ENCODE measurements around the gene GPC6.
A peak's percentile ranks its signal among the peaks of the same experiment; 100 is the strongest.

GPC6 gene

GRCh38 chr13:93386116-93386515, 159.5 kb downstream of the GPC6 start:
- no peak for DNase-seq

DNA sequence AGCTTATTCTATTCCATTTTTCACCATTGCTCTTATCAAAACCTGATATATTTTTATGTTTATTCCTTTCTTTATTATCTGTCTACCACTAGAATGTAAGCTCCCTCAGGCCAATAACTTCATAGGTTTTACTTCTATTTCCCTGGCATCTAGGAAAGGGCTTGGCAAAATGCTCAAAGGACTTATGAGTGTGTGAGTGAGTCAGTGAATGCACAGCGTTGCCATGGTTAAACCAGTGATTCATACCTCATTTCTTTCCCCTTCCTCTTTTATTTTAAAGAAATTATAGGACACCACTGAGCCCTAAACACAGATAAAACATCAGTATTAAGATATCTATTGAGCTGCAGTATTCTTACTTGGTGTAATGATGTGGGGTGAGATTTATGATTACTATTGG, 162.1 kb downstream of the GPC6 start:
- no peak for DNase-seq

- DNase-seq: no peak
Observed at GRCh38 chr13:93397619-93398018, 171.0 kb downstream of the GPC6 start.

DNA sequence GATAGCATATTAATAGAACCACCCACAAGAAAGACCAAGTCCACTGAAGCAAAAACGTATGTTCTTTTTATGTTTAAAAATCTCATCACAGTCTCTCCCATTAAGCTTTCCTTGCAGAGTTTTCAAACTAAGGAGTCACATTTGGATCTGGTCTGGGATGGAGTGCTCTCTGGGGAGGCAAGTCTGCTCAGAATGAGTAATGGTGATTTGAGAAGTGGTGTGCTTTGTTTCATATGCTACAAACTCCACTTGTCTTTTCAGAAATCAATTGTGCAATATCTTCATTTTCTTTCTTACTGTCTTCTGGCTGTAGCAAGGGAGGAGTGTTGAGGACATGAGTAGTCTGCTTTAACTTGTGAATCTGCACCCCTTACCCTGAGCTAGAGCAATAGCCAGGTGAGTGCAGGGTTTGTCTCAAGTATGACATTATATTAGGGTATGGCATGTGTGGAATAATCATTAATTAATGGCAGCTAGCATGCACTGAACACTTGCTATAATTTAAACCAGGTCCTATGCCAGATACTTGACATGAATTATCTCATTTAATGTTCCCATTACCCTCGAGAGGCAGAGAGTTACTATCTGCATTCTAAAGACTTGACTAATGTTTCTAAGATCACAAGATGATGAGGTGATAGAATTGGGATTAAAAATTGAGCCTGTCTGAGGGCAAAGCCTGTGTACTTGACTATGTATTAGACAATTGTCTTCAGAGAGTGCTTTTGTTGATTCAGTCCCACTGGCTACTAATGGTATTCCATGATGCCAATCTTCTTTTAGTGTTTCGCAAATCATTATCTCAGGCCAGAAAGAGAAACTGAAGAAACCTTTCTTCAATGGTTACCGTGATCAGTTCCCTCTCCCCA, 171.8 kb downstream of the GPC6 start:
- DNase-seq: no peak

DNA sequence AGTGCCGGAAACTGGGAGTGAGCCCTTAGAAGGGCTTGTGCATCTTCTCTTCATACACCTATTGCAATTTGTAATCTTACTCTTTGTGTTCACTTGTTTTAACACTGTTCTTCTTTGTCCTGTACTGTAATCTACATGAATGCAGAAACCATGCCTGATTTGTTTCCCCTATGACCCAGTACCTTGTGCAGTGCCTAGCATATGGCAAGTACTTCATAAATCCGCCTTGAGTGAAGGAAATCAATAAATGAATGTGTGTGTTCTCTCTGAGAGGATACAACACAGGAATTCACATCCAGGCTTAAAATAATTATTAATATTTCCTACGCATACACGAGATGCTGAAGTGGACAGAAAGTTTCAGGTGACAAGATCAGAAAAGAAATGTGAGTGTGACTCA, 172.6 kb downstream of the GPC6 start:
- DNase-seq: no peak

- no peak for DNase-seq
Observed at GRCh38 chr13:93406136-93406535, 179.5 kb downstream of the GPC6 start.

- DNase-seq: no peak
Observed at GRCh38 chr13:93407551-93407950, 180.9 kb downstream of the GPC6 start.

- DNase-seq: no peak
Observed at GRCh38 chr13:93409001-93409400, 182.4 kb downstream of the GPC6 start.

DNA sequence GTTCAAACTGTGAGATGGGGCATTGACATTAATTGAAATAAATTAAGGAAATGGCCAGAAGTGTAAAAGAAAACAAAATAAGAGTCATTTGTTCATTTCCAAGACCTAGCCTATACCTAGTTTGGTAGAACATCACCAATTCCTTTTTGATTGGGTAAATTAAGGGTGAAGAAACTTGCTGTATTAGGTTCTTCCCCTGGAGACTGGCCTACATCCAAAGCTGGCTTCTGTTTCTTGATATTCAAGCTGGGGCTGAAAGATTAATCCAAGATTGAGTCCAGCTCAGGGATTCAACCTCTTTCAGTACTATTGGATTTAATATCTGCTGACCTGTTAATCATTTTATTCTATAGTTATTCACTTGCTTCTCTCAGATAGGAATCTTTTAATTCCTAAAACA, 183.2 kb downstream of the GPC6 start:
- DNase-seq: no peak

DNA sequence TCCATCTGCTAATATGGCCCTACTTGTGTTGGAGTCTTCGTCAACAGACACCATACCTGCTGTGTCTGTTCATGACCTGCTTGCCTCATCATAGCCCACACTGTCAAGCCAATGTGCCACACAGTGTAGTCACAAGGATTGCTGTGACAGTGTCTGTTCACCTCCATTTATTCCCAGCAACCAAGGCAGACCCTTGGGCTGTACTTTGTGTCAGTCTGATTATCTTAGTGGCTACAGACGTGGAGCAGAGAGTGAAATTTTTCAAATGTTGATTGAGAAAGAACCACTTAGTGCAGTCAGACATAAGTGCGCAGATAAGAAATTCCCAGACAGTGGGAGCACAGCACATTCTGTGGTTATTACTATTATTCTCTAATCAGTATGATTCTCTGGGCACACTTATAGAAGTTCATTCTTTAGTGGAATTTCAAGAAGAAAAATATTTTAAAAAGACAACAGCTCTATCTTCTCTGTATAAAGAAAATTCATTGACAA, 184.6 kb downstream of the GPC6 start:
- DNase-seq: no peak

- DNase-seq: peak; percentile 28
Observed at GRCh38 chr13:93412676-93413075, 186.1 kb downstream of the GPC6 start.

DNA sequence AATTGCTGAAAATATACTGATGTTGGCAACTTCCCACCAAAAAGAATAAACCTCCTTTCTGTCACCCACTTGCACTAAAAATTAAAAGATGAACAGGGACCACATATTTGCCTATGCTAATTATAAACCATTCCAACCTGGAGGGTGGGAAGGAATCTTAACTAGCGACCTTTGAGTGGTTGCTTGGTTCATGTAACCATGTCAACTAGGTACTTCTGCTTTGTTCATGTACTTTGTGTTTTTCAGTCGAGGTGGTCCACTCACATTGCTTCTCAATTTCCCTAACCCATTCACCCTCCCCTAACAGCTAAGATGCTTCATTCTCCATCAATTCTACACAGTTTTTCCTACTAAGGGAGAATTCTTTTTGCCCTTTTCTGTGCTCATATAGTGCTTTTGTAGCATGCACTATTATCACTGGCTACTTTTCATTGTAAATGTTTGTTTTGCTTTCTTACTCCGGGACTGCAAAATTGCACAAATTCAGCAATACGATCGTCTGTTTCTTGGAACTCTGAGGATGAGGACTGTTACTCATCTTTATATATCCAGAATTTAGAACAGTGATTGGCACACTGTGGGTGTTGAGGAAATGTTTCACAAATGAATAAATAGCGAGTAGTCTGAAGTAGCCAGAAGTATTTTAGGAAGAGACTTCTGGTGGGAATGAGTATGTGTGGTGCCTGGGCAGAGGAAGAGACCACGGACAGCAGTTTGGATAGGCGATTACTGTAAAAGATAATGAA, 187.5 kb downstream of the GPC6 start:
- no peak for DNase-seq

GRCh38 chr13:93416736-93417355, 190.2 kb downstream of the GPC6 start:
- DNase-seq: no peak

DNA sequence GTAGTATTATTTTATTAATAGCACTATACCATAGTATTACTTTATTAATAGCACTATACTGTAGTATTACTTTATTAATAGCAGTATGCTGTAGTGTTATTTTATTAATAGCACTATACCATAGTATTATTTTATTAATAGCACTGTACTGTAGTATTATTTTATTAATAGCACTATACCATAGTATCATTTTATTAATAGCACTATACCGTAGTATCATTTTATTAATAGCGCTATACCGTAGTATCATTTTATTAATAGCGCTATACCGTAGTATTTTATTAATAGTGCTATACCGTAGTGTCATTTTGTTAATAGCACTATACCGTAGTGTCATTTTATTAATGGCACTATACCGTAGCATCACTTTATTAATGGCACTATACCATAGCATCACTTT, 191.8 kb downstream of the GPC6 start:
- DNase-seq: no peak

GRCh38 chr13:93420206-93420605, 193.6 kb downstream of the GPC6 start:
- DNase-seq: no peak

GRCh38 chr13:93420887-93421286, 194.3 kb downstream of the GPC6 start:
- no peak for DNase-seq

- DNase-seq: no peak
Observed at GRCh38 chr13:93422980-93423543, 196.5 kb downstream of the GPC6 start.

GRCh38 chr13:93425411-93425810, 198.8 kb downstream of the GPC6 start:
- no peak for DNase-seq

GRCh38 chr13:93430381-93430780, 203.8 kb downstream of the GPC6 start:
- DNase-seq: no peak

DNA sequence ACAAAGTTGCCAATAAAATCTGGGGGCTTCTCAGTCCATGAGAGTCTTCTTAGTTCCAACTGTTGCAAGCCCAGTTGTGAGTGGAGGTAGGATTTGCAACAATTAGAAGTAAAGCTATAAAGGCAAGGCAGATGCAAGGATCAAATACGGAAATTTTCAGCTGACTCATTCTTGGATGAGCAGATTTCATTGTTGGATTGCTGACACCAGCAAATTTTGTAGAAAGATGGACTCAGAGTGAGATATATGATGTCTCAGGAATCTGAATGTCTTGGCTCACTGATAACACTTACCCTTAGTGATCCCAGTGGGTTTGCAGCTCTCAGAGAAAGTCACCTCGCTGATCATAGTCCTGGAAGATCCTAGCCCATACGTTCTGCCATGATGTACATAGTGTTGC, 209.0 kb downstream of the GPC6 start:
- no peak for DNase-seq

DNA sequence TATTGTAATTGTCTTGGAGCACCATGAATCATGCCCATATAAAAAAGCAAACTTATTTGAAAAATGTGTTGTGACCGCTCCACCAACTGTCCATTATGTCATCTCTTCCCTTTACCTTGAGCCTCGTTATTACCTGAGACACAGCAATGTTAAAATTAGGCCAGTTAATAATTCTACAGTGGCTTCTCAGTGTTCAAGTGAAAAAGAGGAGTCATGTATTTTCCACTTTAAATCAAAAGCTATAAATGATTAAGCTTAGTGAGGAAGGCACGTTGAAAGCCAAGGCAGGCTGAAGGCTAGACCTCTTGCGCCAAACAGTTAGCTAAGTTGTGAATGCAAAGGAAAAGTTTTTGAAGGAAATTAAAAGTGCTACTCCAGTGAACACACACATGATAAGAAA, 210.5 kb downstream of the GPC6 start:
- no peak for DNase-seq

DNA sequence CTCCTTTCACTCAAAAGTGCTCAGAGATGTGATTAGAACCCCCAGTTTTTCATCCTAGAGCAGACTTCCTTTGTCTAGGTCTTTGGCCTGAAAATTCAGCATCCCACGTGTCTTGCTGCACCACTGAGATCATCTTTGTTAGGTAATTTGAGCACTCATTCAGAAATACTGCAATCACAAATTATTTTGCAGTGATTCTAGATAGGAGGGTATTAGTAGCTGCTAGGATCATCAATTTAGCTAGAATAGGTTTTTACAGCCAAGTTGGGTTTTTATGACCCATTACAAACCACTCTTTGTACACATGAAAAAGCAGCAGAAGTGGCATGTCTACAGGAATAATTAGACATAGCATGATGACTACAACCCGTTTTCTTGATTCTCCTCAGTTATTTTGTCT, 219.6 kb downstream of the GPC6 start:
- DNase-seq: no peak

DNA sequence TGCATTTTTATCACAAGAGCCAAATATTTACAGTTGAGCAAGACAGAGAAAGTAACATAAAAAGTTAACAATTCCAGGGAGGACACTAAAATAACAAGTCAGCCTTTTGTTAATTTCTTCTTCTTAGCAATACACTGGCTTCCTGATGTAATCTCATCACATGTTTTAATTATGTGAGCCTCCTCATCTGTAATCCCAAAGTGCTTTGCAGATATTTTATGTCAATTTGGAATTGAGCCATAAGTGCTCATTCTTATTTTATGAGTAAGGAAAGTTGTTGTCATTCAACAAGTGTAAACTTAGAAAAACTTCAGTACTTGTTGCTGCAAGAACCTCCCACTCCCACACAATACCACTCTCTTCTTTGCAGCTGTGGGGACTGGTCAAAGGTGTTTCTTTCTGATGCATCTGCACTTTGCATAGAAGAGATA, 223.6 kb downstream of the GPC6 start:
- no peak for DNase-seq
